ENCODE results near the gene C7orf25.

GRCh38 chr7:42886129-42886528 lies 25.7 kb downstream of the C7orf25 start:
- TF ChIP-seq, protein P1, sequence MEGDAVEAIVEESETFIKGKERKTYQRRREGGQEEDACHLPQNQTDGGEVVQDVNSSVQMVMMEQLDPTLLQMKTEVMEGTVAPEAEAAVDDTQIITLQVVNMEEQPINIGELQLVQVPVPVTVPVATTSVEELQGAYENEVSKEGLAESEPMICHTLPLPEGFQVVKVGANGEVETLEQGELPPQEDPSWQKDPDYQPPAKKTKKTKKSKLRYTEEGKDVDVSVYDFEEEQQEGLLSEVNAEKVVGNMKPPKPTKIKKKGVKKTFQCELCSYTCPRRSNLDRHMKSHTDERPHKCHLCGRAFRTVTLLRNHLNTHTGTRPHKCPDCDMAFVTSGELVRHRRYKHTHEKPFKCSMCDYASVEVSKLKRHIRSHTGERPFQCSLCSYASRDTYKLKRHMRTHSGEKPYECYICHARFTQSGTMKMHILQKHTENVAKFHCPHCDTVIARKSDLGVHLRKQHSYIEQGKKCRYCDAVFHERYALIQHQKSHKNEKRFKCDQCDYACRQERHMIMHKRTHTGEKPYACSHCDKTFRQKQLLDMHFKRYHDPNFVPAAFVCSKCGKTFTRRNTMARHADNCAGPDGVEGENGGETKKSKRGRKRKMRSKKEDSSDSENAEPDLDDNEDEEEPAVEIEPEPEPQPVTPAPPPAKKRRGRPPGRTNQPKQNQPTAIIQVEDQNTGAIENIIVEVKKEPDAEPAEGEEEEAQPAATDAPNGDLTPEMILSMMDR (IDR thresholded peaks at IDR 0.05), result no peak
- no peak for TF ChIP-seq POLR2A (IDR thresholded peaks at IDR 0.05)

All from lower leg skin (tissue), 3 donors.